ENCODE results near the gene SIRPB2.
"Not testable (repeated sequence)": the region's sequence is repeated elsewhere in the genome, so short reads cannot be mapped to it uniquely, and the experiment has no call there.

Gene SIRPB2

DNA sequence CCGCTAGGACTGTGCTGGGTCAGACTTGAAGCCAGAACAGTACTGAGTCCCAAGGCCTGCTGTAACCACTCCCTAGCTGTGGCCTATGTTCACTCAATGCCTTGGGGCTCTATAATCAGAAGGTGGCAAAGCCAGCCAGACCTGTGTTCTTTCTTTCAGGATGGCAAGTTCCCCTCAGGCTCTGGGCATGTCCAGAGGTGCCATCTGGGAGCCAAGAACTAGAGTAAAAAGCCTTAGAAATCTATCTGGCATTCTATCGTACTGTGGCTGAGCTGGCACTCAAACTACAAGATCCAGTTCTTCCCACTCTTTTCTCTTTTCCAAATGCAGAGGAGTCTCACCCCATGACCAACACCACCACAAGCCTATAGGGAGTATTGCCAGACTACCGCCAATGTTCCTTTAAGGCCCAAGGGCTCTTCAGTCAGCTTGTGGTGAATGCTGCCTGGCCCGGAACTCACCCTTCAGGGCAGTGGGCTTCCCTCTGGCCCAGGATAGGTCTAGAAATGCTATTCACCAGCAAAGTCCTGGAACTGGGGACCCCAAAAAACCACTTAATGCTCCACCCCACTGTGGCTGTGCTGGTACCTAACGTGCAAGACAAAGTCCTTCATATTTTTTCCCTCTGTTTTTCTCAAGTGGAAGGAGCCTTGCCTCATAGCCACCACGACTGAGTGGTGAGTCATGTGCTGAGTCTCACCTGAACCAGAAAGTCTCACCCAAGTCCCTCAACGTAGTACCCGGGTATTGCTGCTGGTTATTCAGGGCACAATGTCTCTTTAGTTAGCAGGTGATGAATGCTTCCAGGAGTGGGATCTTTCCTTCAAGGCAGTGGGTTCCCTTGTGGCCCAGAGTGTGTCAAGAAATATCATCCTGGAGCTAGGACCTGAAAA lies 8.6 kb upstream of the SIRPB2 start:
- DNase-seq (ENCODE audit: low spot score): no peak

GRCh38 chr20:1497371-1497770 lies 6.2 kb upstream of the SIRPB2 start:
- DNase-seq (ENCODE audit: low spot score): not testable (repeated sequence)

DNA sequence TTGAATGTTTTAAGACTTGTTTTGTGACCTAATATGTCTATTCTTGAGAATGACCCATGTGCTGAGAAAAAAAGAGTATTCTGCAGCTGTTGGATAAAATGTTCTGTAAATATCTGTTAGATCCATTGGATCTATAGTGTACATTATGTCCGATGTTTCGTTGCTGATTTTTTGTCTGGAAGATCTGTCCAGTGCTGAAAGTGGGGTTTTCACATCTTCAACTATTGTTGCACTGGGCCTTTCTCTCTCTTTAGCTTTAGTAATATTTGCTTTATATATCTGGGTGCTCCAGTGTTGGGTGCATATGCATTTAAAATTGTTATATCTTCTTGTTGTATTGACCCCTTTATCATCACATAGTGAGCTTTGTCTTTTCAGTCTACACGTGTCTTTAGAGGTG lies 5.7 kb upstream of the SIRPB2 start:
- no peak for DNase-seq (ENCODE audit: low spot score)

DNA sequence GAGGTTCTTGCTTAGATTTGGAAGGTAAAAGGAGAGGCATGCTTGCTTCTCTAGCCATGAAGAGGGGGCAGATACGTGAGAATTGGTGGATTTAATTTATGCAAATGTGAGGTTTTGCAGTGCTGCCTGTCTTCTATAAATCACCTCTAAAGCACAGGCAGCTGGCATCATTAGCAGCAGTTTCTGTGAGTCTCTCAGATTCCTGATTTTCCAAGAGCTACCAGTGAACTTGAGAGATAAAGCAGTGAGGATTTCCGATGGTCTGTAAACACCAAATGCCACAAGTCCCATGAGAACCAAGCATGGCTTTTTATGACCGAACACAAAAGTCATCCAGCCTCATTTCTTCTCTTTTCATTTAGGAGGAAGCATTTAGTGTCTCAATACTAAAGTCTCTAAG lies 3.2 kb upstream of the SIRPB2 start:
- no peak for DNase-seq (ENCODE audit: low spot score)

- no peak for DNase-seq (ENCODE audit: low spot score)
Measured at GRCh38 chr20:1493536-1493935, 2.3 kb upstream of the SIRPB2 start.

GRCh38 chr20:1491860-1492642 lies 831 bp upstream of the SIRPB2 start:
- DNase-seq (ENCODE audit: low spot score): no peak

DNA sequence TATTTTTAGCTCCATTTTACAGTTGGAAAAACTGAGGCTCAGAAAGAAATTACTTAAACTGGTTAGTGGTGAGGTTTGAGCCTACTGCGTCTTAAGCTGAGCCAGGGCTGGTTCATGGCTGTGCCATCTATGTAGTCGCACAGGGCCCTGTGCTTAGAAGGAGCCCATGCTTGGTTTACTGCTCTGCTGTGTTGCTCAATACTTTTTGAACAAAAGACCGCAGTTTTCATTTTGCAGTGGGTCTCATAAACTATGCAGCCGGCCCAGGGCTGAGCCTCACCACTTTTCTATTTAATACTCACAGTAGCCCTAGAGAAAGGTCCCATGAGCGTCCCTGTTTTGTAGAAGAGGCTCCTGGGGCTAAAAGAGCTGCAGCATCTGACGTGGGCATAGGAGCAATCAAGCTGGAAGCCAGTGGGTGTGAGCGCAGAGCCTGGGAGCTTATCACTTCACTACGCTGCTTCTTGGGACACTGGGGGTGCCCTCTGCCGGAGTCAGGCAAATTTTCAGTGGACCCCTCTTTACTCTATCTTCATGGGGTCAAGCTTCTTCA lies 501 bp downstream of the SIRPB2 start:
- no peak for DNase-seq (ENCODE audit: low spot score)

GRCh38 chr20:1489764-1490436 lies 1.3 kb downstream of the SIRPB2 start:
- no peak for DNase-seq (ENCODE audit: low spot score)

- DNase-seq (ENCODE audit: low spot score): no peak
Measured at GRCh38 chr20:1489325-1489724, 1.9 kb downstream of the SIRPB2 start.

- no peak for DNase-seq (ENCODE audit: low spot score)
Measured at GRCh38 chr20:1486566-1486965, 4.7 kb downstream of the SIRPB2 start.

DNA sequence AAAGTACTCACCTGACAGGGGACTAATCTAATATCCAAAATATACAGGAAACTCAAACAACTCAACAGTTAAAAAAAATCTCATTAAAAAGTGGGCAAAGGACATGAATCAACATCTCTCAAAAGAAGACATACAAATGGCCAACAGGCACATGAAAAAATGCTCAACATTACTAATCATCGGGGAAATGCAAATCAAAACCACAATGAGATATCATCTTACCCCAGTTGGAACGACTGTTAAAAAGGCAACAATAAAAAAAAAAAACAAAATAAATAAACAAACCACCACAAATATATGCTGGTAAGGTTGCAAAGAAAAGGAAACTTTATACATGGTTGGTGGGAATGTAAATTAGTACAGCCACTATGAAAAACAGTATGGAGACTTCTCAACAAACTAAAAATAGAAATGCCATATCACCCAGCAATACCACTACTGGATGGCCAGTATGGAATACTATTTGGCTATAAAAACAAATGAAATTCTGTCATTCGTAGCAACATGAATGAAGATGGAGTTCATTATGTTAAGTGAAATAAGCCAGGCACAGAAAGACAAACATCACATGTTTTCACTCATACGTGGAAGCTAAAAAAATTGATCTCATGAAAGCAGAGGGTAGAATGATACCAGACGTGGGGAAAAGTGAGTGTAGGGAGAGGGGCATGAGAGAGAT lies 6.6 kb downstream of the SIRPB2 start:
- DNase-seq (ENCODE audit: low spot score): no peak

GRCh38 chr20:1479831-1480595 lies 11.2 kb downstream of the SIRPB2 start:
- no peak for DNase-seq (ENCODE audit: low spot score)

GRCh38 chr20:1478566-1478965 lies 12.7 kb downstream of the SIRPB2 start:
- no peak for DNase-seq (ENCODE audit: low spot score)

GRCh38 chr20:1477896-1478490 lies 13.2 kb downstream of the SIRPB2 start:
- no peak for DNase-seq (ENCODE audit: low spot score)

- no peak for DNase-seq (ENCODE audit: low spot score)
Measured at GRCh38 chr20:1474817-1475603, 16.2 kb downstream of the SIRPB2 start.

DNA sequence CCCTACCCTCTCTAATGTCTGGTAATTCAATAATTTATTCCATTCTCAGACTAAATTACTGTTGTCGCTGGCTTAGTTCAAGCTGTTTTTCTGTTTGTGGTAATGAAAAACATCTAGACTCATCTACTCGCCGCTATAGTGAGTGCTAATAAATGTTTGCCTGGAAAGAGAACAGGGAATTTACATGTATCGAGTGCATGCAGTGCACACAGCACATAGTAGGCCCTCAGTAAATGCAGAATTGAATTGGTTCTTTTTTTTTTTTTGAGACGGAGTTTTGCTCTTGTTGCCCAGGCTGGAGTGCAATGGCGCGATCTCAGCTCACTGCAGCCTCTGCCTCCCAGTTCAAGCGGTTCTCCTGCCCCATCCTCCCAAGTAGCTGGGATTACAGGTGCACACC lies 16.9 kb downstream of the SIRPB2 start:
- DNase-seq (ENCODE audit: low spot score): no peak

- DNase-seq (ENCODE audit: low spot score): no peak
Measured at GRCh38 chr20:1473246-1474220, 17.7 kb downstream of the SIRPB2 start.

GRCh38 chr20:1472556-1473245 lies 18.5 kb downstream of the SIRPB2 start:
- no peak for DNase-seq (ENCODE audit: low spot score)
